HG03097 (cell line): ENCODE measurements around the gene EPAS1.

ENCODE experiments used
- ATAC-seq: cut with Tn5 transposase; IDR thresholded peaks from one replicate; pipeline ENCODE4 v1.9.1; 2021; ENCODE audit not compliant: unreplicated experiment, low FRiP score

The EPAS1 gene

DNA sequence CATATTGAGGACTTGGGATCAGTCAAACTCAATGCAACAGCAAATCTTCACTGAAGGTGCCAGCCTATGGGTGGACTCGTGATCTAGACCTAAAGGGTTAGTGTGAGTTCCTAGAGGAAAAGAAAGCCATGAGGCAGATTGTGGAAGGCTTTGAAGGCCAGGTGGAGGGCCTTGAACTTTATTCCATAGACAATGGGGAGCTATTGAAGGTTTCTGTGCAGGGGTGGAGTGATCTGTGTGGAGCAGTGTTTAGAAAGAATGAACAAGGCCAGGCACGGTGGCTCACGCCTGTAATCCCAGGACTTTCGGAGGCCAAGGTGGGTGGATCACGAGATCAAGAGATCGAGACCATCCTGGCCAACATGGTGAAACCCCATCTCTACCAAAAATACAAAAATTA lies 61.5 kb downstream of the EPAS1 start:
- no peak for ATAC-seq

DNA sequence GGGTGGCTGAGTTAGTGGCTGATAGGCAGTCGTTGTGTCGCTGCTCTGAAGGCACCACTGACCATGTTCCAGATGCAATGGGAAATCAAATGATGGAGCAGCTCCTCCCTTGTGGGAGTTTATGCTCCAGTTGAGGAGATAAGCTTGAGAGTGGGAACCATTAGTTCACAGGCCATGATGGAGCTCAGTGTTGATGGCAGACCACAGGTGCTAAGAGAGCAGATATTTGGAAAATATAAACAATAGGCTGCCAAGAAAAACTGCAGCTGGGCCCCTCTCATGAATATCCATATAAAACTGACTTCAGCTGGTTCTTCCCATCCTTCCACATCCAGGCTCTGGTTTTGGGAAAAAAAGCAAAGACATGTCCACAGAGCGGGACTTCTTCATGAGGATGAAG lies 63.1 kb downstream of the EPAS1 start:
- ATAC-seq, result no peak

DNA sequence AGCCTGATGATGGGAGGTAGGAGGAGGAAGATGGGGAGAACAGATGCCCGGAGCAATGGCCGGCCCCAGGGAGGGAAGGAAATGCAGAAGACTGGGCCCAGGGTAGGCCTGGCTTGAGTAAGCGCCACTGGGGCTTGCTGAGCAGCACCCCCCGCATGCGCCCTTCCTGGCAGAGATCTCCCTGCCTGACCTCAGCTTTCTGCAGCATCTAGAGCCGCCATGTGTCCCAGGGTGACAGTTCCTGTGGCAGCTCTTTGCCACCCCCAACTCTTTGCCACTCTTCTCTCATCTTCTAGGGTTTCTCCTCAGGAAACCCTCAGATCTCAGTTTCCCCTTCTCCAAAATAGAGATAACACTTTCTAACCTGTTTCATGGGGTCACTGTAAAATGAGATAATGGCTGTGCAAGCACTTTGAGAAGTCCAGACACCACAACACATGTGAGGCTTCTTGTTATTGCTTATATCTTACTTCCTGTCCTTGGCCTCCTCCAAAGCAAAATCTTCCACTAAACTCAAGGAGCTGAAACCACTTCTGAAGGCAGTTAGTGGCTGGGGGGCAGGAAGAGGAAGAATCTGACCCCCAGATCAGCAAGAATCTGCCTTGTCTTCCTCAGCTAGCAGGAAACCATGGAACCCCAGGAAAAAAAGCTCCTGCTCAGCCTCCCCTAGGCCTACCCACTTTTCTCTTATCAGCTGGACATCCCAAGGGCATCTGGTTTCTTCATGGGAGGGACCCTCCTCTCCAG lies 64.9 kb downstream of the EPAS1 start:
- ATAC-seq, result no peak

DNA sequence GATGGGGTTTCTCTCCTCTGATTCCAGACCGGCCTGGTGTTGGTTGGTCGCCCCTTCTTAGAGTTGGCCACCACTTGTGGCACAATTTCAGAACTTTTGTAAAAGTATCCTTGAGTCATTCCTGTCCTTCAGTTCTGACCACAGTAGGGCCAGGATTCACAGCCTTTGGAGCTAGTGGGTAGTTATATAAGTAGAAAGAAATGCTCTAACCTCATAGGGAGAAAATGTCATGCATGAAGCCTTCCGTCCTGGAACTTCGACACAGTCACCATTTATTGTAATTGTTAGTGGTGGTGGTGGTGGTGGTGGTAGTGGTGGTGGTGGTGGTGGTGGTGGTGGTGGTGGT lies 65.4 kb downstream of the EPAS1 start:
- ATAC-seq, result no peak

DNA sequence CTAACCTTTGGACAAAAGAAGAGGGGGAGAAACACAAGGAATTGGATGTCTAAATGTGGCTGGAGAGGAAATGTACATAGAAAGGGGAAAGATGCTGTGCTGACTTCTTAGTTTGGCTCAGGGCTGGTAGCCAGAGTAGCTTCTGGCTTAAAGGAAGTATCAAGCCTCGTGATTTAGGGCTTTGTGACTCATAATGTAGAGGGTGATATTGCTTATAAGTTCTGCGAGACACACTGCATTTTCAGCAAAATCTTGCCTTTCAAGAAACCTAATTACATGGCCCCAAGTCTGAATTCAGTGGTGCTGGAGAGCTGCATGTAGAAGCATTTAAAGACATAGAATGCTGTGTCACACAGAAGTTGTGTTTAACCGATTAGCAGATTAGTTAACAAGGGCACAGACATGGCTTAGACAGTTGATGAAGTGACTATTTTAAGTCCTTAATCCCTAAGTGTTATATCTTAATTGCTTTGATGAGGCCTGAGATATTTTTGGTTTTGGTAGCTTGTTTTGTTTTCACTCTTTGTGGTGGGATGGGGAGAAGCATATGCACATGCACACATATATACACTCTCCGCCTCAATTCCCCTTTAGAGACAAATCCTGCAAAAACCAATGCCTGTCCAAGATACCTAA lies 66.4 kb downstream of the EPAS1 start:
- no peak for ATAC-seq

DNA sequence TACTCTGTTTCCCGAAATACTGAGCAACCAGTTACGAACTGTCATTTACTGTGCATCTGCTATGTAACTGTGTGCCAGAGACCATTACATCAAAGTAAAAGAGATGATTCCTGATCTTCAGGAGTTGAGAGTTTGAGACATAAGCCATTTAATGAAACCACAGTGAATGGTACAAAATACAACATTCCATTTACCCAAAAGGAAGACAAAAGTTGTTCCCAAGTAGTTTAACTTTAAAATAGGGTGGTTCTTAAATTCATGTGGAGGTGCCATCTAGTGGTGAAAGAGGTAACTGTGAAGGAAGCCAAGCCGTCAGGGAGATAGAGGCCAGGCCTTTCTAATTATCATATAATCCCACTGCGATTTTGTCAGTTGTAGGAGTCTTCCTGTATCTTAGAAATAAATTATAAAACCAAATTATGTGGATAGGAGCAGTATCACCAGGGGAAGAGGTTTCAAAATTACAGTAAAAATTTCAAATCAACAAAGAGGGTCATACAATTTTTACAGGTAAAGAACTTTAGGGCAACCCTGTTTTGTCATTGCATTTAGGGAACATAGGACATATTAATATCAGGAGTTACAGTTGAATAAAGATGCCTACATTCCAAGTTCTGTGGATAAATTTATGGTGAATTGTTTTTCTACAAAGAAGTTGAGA lies 67.7 kb downstream of the EPAS1 start:
- ATAC-seq, result no peak

DNA sequence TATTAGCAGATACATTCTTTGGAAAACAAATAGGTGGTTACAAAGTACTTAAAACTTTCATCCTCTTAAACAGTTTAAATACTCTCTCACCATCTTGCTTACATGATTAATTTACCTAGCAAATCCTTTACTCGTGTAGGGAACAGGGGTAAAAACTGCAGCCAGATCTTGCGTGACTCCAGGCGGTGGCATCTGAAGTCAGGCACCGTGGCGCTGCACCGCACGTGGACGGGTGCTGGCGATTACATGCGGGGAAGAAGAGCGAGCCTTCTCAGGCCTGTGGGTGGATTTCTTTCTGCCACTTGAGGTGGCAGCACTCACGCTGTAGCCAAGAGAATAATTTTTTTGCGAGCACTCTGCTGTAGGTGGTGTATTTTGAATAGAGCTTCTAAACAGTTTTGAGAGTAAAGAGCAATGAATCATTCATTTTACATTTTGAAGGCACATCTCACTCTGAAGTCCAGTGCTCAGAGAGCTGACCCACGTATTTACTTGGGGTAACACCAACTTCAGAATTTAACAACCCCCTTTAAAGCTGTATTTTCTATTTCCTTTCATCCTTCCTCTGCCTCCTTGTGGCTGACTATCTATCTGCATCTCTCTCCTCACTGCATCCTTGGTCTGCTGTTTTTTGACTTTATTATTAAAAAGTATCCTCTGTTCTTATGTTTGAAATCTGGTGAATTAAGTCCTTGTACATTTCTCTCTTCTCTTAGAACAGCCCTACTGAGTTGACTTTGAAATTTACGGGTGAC lies 68.9 kb downstream of the EPAS1 start:
- no peak for ATAC-seq

DNA sequence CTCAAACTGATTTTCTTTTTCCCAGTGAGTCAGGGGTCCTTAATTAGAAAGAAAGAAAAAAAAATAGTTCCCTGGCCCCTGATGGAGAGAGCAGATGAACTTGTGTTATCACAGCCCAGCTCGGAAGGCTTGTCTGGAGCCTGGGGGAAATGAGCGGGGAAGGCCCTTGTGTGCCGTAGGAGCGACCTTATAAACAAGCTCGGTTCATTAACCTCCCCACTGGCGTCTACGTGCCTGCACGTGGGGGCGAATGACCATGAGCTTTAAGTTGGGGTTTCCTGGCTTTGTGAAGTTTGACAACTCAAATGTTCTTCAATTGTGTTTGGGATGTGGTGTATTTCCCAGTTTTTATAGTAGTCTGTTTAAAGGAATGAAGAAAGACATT lies 69.5 kb downstream of the EPAS1 start:
- ATAC-seq, result no peak

DNA sequence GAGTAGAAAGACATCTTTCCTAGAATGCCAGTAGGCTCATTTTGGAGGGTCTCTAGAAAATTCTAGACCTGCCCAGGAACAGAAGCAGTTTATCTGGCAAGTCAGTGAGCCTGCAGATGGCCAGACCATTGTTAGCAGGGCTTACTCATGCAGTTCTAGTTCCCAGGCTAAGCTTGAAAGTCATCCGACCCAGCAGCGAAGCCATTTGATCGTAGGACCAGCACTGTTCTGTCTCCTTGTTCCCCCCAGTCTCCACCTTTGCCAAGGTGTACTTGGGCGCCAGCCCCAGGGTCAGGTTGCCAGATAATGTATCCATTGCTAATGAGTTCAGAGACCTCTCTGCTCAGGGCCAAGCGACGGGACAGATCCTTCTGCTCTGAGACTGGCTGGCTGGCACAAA lies 70.1 kb downstream of the EPAS1 start:
- ATAC-seq, result no peak

DNA sequence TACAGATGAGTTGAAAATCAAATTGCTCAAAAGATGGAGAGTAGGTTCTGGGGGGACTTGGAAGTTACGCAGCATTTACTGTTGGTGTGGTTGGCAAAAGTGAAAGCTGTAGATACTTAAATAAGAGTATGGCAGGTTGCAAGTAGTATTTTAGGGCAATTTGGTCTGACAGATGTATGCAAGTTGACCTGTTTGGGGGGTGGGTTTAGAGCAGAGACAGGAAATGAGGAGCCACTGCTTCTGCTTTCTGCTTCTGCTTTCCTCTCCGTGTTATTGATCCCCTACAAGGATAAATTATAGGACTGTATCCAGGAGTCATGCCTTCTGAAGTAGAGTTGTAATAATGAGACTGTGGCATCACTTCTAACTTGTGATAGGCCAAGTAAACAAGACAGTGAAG lies 71.2 kb downstream of the EPAS1 start:
- no peak for ATAC-seq

DNA sequence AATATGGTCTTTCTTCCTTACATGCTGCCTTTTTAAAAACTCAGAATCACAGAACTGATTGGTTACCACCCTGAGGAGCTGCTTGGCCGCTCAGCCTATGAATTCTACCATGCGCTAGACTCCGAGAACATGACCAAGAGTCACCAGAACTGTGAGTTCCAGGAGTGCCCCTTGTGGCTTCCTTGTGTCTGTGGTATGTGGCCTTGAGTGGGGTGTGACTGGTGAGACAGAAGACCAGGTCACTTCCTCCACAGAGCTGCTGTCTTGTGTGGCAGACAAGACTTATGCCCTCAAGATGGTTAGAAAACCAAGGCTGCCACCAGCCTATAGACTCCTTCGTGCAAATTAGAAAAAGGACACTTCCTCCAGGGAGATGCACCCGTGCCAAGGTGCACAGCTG lies 72.6 kb downstream of the EPAS1 start:
- no peak for ATAC-seq

DNA sequence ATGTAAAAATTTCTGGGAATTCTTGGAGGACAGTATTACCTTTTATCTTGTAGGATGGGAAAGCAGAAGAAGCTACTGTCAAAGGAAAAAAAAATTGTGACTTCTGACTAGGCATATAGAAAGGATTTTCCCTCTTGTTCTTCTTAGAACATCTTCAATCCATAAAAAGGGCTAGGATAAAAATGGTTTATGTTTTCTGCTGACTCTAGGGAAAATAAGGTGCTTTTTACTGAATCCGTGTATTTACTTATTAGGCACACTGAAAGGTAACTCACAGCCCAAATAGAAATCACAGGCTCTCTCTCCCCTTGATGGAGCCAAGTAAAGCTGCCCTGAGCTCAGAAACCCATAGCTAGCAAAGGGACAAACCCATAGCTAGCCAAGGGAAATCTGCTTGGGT lies 74.6 kb downstream of the EPAS1 start:
- ATAC-seq, result no peak

DNA sequence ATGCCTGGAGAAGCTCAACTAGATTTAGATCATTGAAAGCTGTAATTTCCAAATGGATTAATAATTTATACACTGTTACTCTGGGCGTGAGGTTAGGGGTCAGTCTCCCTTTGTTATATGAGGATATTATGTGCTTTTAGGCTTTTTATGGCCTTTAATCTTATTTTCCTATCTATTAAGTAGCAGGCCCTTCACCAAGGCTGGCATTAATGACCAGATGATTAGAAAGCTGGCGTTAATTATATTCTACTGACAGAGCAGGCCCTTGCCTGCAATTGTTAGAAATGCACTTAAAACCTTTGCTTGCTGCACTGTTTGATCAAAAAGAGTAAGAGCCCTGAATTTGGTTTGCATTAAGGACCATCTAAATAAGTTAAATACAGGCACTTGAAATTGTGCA lies 75.3 kb downstream of the EPAS1 start:
- no peak for ATAC-seq

DNA sequence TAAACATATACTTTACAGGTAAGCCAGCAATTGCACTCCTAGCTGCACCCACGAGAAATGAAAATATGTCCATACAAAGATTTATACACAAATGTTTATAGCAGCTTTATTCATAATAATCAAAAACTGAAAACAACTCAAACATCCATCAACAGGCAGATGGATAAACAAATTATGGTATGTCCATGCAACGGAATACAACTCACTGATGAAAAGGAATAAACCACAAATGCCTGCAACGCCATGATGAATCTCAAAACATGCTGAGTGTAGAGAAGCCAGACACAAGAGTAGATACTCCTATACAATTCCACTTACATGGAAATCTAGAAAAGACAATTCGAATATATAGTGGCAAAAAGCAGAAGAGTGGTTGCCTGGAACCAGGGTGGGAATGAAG lies 76.0 kb downstream of the EPAS1 start:
- ATAC-seq, result no peak

DNA sequence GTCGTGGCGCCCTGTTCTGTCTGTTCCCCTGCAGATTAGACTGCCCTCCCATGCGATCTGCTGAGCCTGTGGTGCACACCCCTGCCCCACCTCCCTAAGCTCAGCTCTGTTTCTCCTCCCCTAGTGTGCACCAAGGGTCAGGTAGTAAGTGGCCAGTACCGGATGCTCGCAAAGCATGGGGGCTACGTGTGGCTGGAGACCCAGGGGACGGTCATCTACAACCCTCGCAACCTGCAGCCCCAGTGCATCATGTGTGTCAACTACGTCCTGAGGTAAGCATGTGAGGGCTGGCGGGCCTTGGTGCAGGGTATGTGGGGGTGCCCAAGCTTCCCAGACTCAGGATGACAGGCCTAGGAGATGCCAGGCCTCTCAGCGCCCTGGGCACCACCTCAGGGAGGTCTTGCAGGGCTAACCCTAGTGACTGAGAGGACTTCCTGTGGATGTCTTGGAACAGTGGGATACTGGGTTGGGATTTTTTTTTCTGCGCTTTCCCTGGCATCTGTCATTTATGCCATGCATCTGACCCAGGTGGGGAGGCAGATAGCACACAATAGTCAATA lies 78.4 kb downstream of the EPAS1 start:
- ATAC-seq, result no peak

DNA sequence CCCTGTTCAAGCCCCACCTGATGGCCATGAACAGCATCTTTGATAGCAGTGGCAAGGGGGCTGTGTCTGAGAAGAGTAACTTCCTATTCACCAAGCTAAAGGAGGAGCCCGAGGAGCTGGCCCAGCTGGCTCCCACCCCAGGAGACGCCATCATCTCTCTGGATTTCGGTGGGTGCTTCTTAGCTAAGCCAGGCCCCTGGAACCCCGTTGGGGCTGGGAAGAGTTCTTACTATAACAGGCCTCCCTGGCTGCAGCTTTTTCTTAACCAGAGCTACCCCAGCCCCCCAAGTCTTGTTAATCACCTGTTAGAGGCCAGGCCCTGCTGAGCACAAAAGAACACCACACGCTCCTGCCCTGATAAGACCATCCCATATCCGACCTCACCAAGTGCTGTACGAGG lies 79.4 kb downstream of the EPAS1 start:
- ATAC-seq, result no peak

DNA sequence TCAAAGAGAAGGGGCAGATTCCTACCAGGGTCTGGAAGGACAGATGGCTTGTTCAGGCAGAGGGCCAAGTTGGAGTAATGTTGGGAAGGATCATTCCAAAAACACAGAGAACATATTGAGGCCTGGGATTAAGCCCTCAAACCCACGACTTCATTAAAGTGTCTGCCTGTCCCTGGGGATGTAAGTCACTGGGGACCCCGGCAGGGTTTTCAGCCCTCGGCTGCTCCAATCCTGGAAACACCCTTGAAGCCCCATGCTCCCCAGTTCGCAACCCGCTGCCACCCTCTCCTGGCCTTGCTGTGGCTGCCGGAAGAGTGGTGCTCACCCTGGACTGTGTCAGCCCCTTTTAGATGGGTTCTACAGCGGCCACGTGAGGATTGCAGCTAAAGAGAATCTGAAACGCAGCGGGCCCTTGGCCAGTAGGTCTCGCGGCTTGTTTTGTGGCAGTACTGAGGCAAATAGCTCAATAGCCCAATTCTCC lies 79.9 kb downstream of the EPAS1 start:
- no peak for ATAC-seq

DNA sequence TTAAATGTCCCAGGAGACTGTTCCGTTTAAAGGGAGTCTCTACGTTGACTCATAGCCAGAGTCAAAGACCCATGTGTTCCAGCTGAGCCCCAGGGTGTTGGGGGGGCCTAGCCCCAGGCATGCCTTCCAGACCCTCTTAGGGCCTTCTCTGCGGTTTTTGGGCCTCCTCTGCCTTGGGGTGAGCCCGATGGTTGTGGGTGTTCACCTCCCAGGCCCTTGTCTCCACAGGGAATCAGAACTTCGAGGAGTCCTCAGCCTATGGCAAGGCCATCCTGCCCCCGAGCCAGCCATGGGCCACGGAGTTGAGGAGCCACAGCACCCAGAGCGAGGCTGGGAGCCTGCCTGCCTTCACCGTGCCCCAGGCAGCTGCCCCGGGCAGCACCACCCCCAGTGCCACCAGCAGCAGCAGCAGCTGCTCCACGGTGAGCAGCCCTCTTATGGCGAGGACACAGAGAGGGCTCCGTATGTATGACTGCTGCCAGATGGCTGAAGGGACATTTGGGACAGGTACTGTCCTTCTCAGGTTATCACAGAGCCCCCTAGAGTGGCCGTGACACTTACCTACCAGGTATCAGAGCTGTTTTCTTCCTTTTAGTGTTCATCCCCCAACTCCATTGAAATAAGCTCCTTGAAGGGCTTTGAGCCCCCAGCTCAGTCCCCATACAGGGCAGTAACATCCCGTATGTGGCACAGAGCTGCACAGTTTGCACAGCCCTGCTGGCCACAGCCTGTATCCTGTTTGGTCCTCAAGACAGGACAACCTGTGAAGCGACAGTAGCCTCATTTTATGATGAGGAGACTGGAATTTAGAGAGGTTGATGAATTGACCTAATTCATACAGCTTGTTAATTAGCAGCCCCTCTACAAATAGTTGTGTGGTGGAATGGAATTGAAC lies 80.7 kb downstream of the EPAS1 start:
- no peak for ATAC-seq

DNA sequence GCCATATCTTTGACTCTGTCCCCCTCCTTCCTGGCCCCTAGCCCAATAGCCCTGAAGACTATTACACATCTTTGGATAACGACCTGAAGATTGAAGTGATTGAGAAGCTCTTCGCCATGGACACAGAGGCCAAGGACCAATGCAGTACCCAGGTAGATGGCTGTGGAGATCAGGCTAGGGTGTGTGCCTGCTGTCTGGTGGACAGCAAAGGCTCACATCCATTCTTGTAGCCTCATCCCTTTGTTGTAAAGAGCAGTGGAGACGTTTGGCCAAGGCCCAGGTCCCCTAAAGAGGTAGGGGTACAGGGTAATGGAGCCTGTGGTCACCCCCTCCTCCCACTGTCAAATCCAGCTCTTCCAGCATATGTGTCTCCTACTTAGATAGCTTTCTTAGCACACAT lies 81.4 kb downstream of the EPAS1 start:
- ATAC-seq, result no peak
